T-helper 2 cell treated with Interferon-gamma antibody and Interleukin-4, amounts not matched to agents 5 μg/mL and 100 μg/mL, for 36 hours (primary cell): ENCODE measurements around the gene RPS3.
"Not testable (repeated sequence)": the region's sequence is repeated elsewhere in the genome, so short reads cannot be mapped to it uniquely, and the experiment has no call there.

Source experiments
- DNase-seq: peaks from one replicate; pipeline ENCODE4 v3.0.0; 2021; ENCODE audit warnings: low spot score
- H3K27ac Mint-ChIP-seq: one replicate; pipeline ENCODE4 v1.8.0; 2021; ENCODE audit warnings: mild to moderate bottlenecking, mixed read lengths
- H3K27me3 Mint-ChIP-seq: one replicate; pipeline ENCODE4 v1.8.0; 2021; ENCODE audit warnings: low read depth, mixed read lengths
- H3K36me3 Mint-ChIP-seq: one replicate; pipeline ENCODE4 v1.8.0; 2021; ENCODE audit warnings: low read depth, mixed read lengths
- H3K4me1 Mint-ChIP-seq: one replicate; pipeline ENCODE4 v1.8.0; 2021; ENCODE audit warnings: low read depth, mixed read lengths
- H3K4me3 Mint-ChIP-seq: one replicate; pipeline ENCODE4 v1.8.0; 2022; ENCODE audit warnings: mild to moderate bottlenecking, moderate library complexity, mixed read lengths
- H3K9me3 Mint-ChIP-seq: one replicate; pipeline ENCODE4 v1.8.0; 2021; ENCODE audit warnings: mixed read lengths

The RPS3 gene

GRCh38 chr11:75369560-75370255 is 29.6 kb upstream of the RPS3 start:
- peak overlapping the region; percentile 82 for H3K27ac Mint-ChIP-seq
- DNase-seq: no peak
- H3K27me3 Mint-ChIP-seq: no peaks in the 10 kb centered on the region
- H3K9me3 Mint-ChIP-seq: peaks cover 4% of the 10 kb centered on the region
- peak overlapping the region; percentile 54 for H3K4me3 Mint-ChIP-seq
- peaks cover 22% of the 10 kb centered on the region for H3K4me1 Mint-ChIP-seq
- H3K36me3 Mint-ChIP-seq: peaks cover 4% of the 10 kb centered on the region

- Mint-ChIP-seq H3K27me3 (no peaks in the 10 kb centered on the region), H3K4me3 (peak overlapping the region; percentile 24), H3K36me3 (peaks cover 4% of the 10 kb centered on the region), H3K4me1 (peaks cover 21% of the 10 kb centered on the region), H3K9me3 (peaks cover 4% of the 10 kb centered on the region), H3K27ac (peak overlapping the region; percentile 5)
- DNase-seq: no peak
Observed at GRCh38 chr11:75371949-75372876, 27.1 kb upstream of the RPS3 start.

- H3K4me3 Mint-ChIP-seq: no peak overlapping the region
- peaks cover 21% of the 10 kb centered on the region for H3K4me1 Mint-ChIP-seq
- H3K27ac Mint-ChIP-seq: no peak overlapping the region
- DNase-seq: no peak
- no peaks in the 10 kb centered on the region for H3K27me3 Mint-ChIP-seq
- H3K9me3 Mint-ChIP-seq: peaks cover 4% of the 10 kb centered on the region
- peaks cover 4% of the 10 kb centered on the region for H3K36me3 Mint-ChIP-seq
Observed at GRCh38 chr11:75373201-75373600, 26.1 kb upstream of the RPS3 start.

- Mint-ChIP-seq H3K4me3 (no peak overlapping the region), H3K27me3 (no peaks in the 10 kb centered on the region), H3K27ac (no peak overlapping the region)
Observed at GRCh38 chr11:75374646-75375045, 24.7 kb upstream of the RPS3 start.

GRCh38 chr11:75375626-75376025 is 23.7 kb upstream of the RPS3 start:
- Mint-ChIP-seq H3K36me3 (no peaks in the 10 kb centered on the region), H3K27ac (no peak overlapping the region), H3K27me3 (no peaks in the 10 kb centered on the region), H3K9me3 (no peaks in the 10 kb centered on the region), H3K4me3 (no peak overlapping the region), H3K4me1 (peaks cover 11% of the 10 kb centered on the region)
- no peak for DNase-seq

More at GRCh38 chr11:75374646-75375045, 24.7 kb upstream of the RPS3 start:
- no peak for DNase-seq
- peaks cover 16% of the 10 kb centered on the region for H3K4me1 Mint-ChIP-seq
- H3K9me3 Mint-ChIP-seq: peaks cover 4% of the 10 kb centered on the region
- peaks cover 4% of the 10 kb centered on the region for H3K36me3 Mint-ChIP-seq

GRCh38 chr11:75376175-75376574 is 23.1 kb upstream of the RPS3 start:
- Mint-ChIP-seq H3K4me3 (no peak overlapping the region), H3K9me3 (no peaks in the 10 kb centered on the region), H3K36me3 (no peaks in the 10 kb centered on the region), H3K4me1 (peaks cover 11% of the 10 kb centered on the region), H3K27me3 (no peaks in the 10 kb centered on the region), H3K27ac (no peak overlapping the region)
- no peak for DNase-seq

- DNase-seq, H3K4me1 Mint-ChIP-seq, H3K27me3 Mint-ChIP-seq, H3K4me3 Mint-ChIP-seq, H3K9me3 Mint-ChIP-seq, H3K36me3 Mint-ChIP-seq, H3K27ac Mint-ChIP-seq: not testable (repeated sequence)
Observed at GRCh38 chr11:75378776-75379175, 20.5 kb upstream of the RPS3 start.

- H3K27ac Mint-ChIP-seq: no peak overlapping the region
- no peaks in the 10 kb centered on the region for H3K27me3 Mint-ChIP-seq
Observed at GRCh38 chr11:75380245-75380644, 19.1 kb upstream of the RPS3 start.

GRCh38 chr11:75380716-75381420 is 18.4 kb upstream of the RPS3 start:
- DNase-seq: no peak
- H3K4me3 Mint-ChIP-seq: no peak overlapping the region
- no peaks in the 10 kb centered on the region for H3K36me3 Mint-ChIP-seq
- H3K9me3 Mint-ChIP-seq: no peaks in the 10 kb centered on the region
- peak overlapping the region; percentile 19 for H3K27ac Mint-ChIP-seq
- H3K4me1 Mint-ChIP-seq: peaks cover 18% of the 10 kb centered on the region
- no peaks in the 10 kb centered on the region for H3K27me3 Mint-ChIP-seq

More at GRCh38 chr11:75380245-75380644, 19.1 kb upstream of the RPS3 start:
- no peaks in the 10 kb centered on the region for H3K9me3 Mint-ChIP-seq
- H3K36me3 Mint-ChIP-seq: no peaks in the 10 kb centered on the region
- H3K4me1 Mint-ChIP-seq: peaks cover 19% of the 10 kb centered on the region
- DNase-seq: no peak
- no peak overlapping the region for H3K4me3 Mint-ChIP-seq

GRCh38 chr11:75383246-75383645 is 16.1 kb upstream of the RPS3 start:
- no peak for DNase-seq
- Mint-ChIP-seq H3K9me3 (no peaks in the 10 kb centered on the region), H3K4me3 (peak overlapping the region; percentile 32), H3K27ac (peak overlapping the region; percentile 45), H3K36me3 (no peaks in the 10 kb centered on the region), H3K27me3 (peaks cover 5% of the 10 kb centered on the region), H3K4me1 (peaks cover 18% of the 10 kb centered on the region)

- H3K4me1 Mint-ChIP-seq: peaks cover 18% of the 10 kb centered on the region
- peak overlapping the region; percentile 78 for H3K4me3 Mint-ChIP-seq
- DNase-seq: peak; percentile 66
- peaks cover 5% of the 10 kb centered on the region for H3K27me3 Mint-ChIP-seq
- H3K27ac Mint-ChIP-seq: peak overlapping the region; percentile 69
- H3K9me3 Mint-ChIP-seq: no peaks in the 10 kb centered on the region
- no peaks in the 10 kb centered on the region for H3K36me3 Mint-ChIP-seq
Observed at GRCh38 chr11:75384438-75385080, 14.8 kb upstream of the RPS3 start.

GRCh38 chr11:75386942-75387630 is 12.2 kb upstream of the RPS3 start:
- H3K9me3 Mint-ChIP-seq: no peaks in the 10 kb centered on the region
- no peak overlapping the region for H3K4me3 Mint-ChIP-seq
- peaks cover 16% of the 10 kb centered on the region for H3K27me3 Mint-ChIP-seq
- DNase-seq: no peak
- no peaks in the 10 kb centered on the region for H3K36me3 Mint-ChIP-seq
- no peak overlapping the region for H3K27ac Mint-ChIP-seq
- H3K4me1 Mint-ChIP-seq: peaks cover 18% of the 10 kb centered on the region

- no peak overlapping the region for H3K27ac Mint-ChIP-seq
- H3K9me3 Mint-ChIP-seq: no peaks in the 10 kb centered on the region
- no peak for DNase-seq
- peaks cover 18% of the 10 kb centered on the region for H3K4me1 Mint-ChIP-seq
- no peak overlapping the region for H3K4me3 Mint-ChIP-seq
- peaks cover 16% of the 10 kb centered on the region for H3K27me3 Mint-ChIP-seq
- H3K36me3 Mint-ChIP-seq: no peaks in the 10 kb centered on the region
Observed at GRCh38 chr11:75387736-75388294, 11.5 kb upstream of the RPS3 start.
